Liver (tissue), 9 donors: ENCODE data around the gene CATSPER3. TPM values are rescaled to one million over a fixed set of nuclear protein-coding genes. Genes with fewer than 3 reads are reported as not detected.

Experiments used
- DNase-seq: peaks from one replicate; pipeline ENCODE4 v3.0.0-alpha.2; 2017; ENCODE audit warnings: low spot score
- H3K27ac ChIP-seq, 2 donors: one replicate each; pipeline ENCODE4 v1.7.0; 2013; ENCODE audit warnings: inconsistent platforms in 2 of 2, low read length in 2 of 2, control low read depth in 1 of 2, low read depth in 1 of 2, mild to moderate bottlenecking in 1 of 2
- H3K27me3 ChIP-seq, 4 donors: one replicate each; pipeline versions ENCODE4 v1.6.1 to v1.7.0; 2013; ENCODE audit warnings: low read length in 3 of 4, inconsistent platforms in 1 of 4, mild to moderate bottlenecking in 1 of 4, moderate library complexity in 1 of 4; ENCODE audit not compliant: control insufficient read depth in 4 of 4, insufficient read depth in 4 of 4
- H3K36me3 ChIP-seq, 4 donors: one replicate each; pipeline versions ENCODE4 v1.6.1 to v1.7.0; 2013; ENCODE audit warnings: low read length in 3 of 4, mild to moderate bottlenecking in 3 of 4, low read depth in 1 of 4, moderate library complexity in 1 of 4; ENCODE audit not compliant: control insufficient read depth in 4 of 4, insufficient read depth in 3 of 4
- H3K4me1 ChIP-seq, 4 donors: one replicate each; pipeline versions ENCODE4 v1.6.1 to v1.7.0; 2013; ENCODE audit warnings: low read length in 3 of 4, mild to moderate bottlenecking in 3 of 4, moderate library complexity in 1 of 4; ENCODE audit not compliant: control insufficient read depth in 4 of 4, insufficient read depth in 4 of 4
- H3K4me3 ChIP-seq, 3 donors: one replicate each; pipeline versions ENCODE4 v1.6.1 to v1.7.0; 2013; ENCODE audit warnings: low read length in 3 of 3, control low read depth in 1 of 3, low read depth in 1 of 3, mild to moderate bottlenecking in 1 of 3
- H3K9ac ChIP-seq, 2 donors: one replicate each; pipeline ENCODE4 v1.7.0; 2013; ENCODE audit warnings: low read length in 2 of 2, mild to moderate bottlenecking in 2 of 2, moderate library complexity in 2 of 2, control low read depth in 1 of 2, low read depth in 1 of 2
- H3K9me3 ChIP-seq, 4 donors: one replicate each; pipeline versions ENCODE4 v1.6.1 to v1.7.0; 2013; ENCODE audit warnings: low read length in 3 of 4; ENCODE audit not compliant: control insufficient read depth in 4 of 4
- EGR1 ChIP-seq, 2 donors: IDR thresholded peaks; 2 replicates each; pipeline ENCODE4 v1.6.1; 2016 to 2018; ENCODE audit warnings: antibody characterized with exemption in 2 of 2, low read depth in 2 of 2
- FOXA1 ChIP-seq: IDR thresholded peaks from 2 replicates; pipeline ENCODE4 v1.6.1; 2016; ENCODE audit warnings: antibody characterized with exemption
- FOXA2 ChIP-seq: IDR thresholded peaks from 2 replicates; pipeline ENCODE4 v1.6.1; 2016; ENCODE audit warnings: antibody characterized with exemption
- GABPA ChIP-seq, 2 donors: IDR thresholded peaks in 1 of 2; conservative IDR thresholded peaks in 1 of 2; 2 replicates each; pipeline ENCODE4 v1.6.1; 2016; ENCODE audit warnings: antibody characterized with exemption in 2 of 2, mild to moderate bottlenecking in 1 of 2, moderate library complexity in 1 of 2
- HNF4G ChIP-seq: IDR thresholded peaks from 2 replicates; pipeline ENCODE4 v1.6.1; 2016; ENCODE audit warnings: antibody characterized with exemption
- JUND ChIP-seq, 2 donors: IDR thresholded peaks; 2 replicates each; pipeline ENCODE4 v1.6.1; 2016; ENCODE audit warnings: antibody characterized with exemption in 2 of 2
- NR2F2 ChIP-seq: IDR thresholded peaks from 2 replicates; pipeline ENCODE4 v1.6.1; 2016; ENCODE audit warnings: antibody characterized with exemption
- RAD21 ChIP-seq, 2 donors: IDR thresholded peaks; 2 replicates each; pipeline ENCODE4 v1.6.1; 2016; ENCODE audit warnings: antibody characterized with exemption in 2 of 2, mild to moderate bottlenecking in 2 of 2
- REST ChIP-seq: IDR thresholded peaks from 2 replicates; pipeline ENCODE4 v1.6.1; 2016; ENCODE audit warnings: antibody characterized with exemption, mild to moderate bottlenecking
- RXRA ChIP-seq, 2 donors: IDR thresholded peaks; 2 replicates each; pipeline ENCODE4 v1.6.1; 2017 to 2018; ENCODE audit warnings: antibody characterized with exemption in 2 of 2, mild to moderate bottlenecking in 1 of 2
- SP1 ChIP-seq: IDR thresholded peaks from 2 replicates; pipeline ENCODE4 v1.6.1; 2018; ENCODE audit warnings: antibody characterized with exemption, mild to moderate bottlenecking
- TAF1 ChIP-seq: conservative IDR thresholded peaks from 2 replicates; pipeline ENCODE4 v1.6.1; 2016; ENCODE audit warnings: antibody characterized with exemption, mild to moderate bottlenecking
- YY1 ChIP-seq: IDR thresholded peaks from 2 replicates; pipeline ENCODE4 v1.6.1; 2016; ENCODE audit warnings: antibody characterized with exemption, mild to moderate bottlenecking
- WGBS: extraction: QIAGEN DNeasy Blood & Tissue Kit; methylation state at CpG from one replicate; pipeline ENCODE4 v1.1.7; 2013; 5-methylcytosine and 5-hydroxymethylcytosine counted together
- polyA plus RNA-seq, 2 donors: library from polyadenylated mRNA; stranded (reverse) in 1 of 2; unstranded in 1 of 2; fragments of 200-250 nt in 1 of 2; fragments of >200 nt in 1 of 2; fragmentation: Nextera tagmentation in 1 of 2; extraction: Ambion mirVana in 1 of 2; gene quantifications; one replicate each; pipeline versions ENCODE4 v1.2.1 to v1.2.3, GENCODE V29; 2013 to 2015
- total RNA-seq, 2 donors: library from RNA; depleted of rRNA; stranded (reverse); fragments of >200 nt; gene quantifications; one replicate each; pipeline ENCODE4 v1.2.3, GENCODE V29; 2014
- TF ChIP-seq, protein P1 (sequence below): IDR thresholded peaks from 2 replicates; pipeline ENCODE4 v1.6.1; 2016; ENCODE audit warnings: antibody characterized with exemption
- TF ChIP-seq, protein P2 (sequence below): fragments of 150-350 bp; IDR thresholded peaks from 2 replicates; pipeline ENCODE4 v1.5.1; 2017; ENCODE audit warnings: improper control_type of control experiment, low read depth, low read length; ENCODE audit not compliant: missing input control
- TF ChIP-seq, protein P3 (sequence below): IDR thresholded peaks from 2 replicates; pipeline ENCODE4 v1.6.1; 2016; ENCODE audit warnings: antibody characterized with exemption
- donor health status: healthy.
- donor health status: healthy.
- donor health status: healthy.
- donor health status: healthy.
- donor health status: healthy.

Gene CATSPER3
- total and polyA plus RNA-seq, 4 donors = 0.28 to 0.37 (median 0.34) TPM

GRCh38 chr5:135034236-135034962, 66.7 kb downstream of the CATSPER3 start:
- H3K4me3 ChIP-seq = peak overlapping the region in 1 of 3 donors; percentile 49
- H3K9me3 ChIP-seq = peaks cover 0 to 6% (median 0%) of the 10 kb centered on the region in 4 donors
- H3K4me1 ChIP-seq = peaks cover 24 to 40% (median 28%) of the 10 kb centered on the region in 4 donors
- no peak for TF ChIP-seq SP1
- TF ChIP-seq TAF1 = no peak
- TF ChIP-seq RXRA (IDR thresholded peaks at IDR 0.05) = no peak
- TF ChIP-seq FOXA2 = no peak
- TF ChIP-seq, protein P1, sequence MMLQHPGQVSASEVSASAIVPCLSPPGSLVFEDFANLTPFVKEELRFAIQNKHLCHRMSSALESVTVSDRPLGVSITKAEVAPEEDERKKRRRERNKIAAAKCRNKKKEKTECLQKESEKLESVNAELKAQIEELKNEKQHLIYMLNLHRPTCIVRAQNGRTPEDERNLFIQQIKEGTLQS = no peak
- TF ChIP-seq YY1 = no peak
- no peak for TF ChIP-seq FOXA1
- no peak overlapping the region for H3K9ac ChIP-seq
- no peak overlapping the region for H3K27ac ChIP-seq
- DNase-seq = no peak
- no peaks in the 10 kb centered on the region for H3K36me3 ChIP-seq
- 8% methylated on average over 64 of the region's 65 CpGs for WGBS
- peaks cover 15 to 53% (median 29%) of the 10 kb centered on the region in 4 donors for H3K27me3 ChIP-seq

DNA sequence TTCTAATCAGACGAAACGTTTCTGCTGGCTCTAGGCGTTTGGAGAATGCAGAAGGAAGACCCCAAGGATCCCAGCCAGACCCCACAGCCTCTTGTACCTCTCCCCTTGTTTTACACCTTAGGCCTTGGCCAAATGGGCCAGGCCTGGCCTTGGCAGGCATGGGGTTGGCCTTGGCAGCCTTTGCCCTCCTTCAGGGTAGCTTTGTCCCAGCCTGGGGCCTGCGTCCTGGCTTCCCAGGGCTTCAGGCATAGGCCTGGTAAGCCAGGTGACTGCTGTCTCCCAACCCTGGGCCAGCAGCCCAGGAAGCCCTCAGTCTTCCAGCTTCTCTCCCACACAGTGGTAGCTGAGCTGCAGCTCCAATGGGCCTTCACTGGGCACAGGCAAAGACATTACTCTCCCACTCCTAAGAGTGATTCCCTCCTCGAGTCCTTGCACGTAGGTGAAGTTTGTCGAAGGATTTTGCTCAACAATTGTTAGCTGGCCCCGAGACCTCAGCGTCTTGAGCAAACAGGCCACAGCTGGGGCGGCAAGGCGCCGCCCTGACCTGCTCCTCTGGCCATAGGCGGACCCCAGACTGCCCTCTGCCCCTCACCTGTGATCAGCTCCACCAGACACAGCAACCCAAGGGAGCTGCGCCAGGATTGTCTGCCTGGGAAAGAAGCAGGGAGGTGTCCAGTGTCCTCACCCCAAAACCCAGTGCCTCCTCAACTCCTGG, 67.4 kb downstream of the CATSPER3 start:
- peaks cover 28 to 46% (median 29%) of the 10 kb centered on the region in 4 donors for H3K4me1 ChIP-seq
- WGBS = 68% methylated on average over 14 of the region's 14 CpGs
- DNase-seq = no peak

DNA sequence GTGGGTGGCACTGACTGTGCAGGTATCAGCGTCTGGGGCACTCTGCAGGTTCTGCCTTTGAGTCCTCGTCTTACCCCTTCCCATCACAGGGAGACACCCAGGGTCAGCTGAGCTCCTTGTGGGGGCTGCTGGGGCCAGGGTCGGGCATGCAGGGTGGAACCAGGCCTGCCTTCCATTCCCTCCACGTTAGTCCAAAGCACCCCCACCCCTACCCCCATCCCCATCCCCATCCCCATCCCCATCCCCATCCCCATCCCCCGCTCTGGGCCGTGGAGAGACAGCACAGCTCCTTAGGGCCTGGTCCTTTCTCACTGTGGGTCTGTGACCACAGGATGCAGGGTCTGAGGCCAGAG, 67.9 kb downstream of the CATSPER3 start:
- Histone ChIP-seq H3K4me3 (no peak overlapping the region), H3K36me3 (no peaks in the 10 kb centered on the region), H3K27me3 (peaks cover 17 to 47% (median 31%) of the 10 kb centered on the region in 4 donors), H3K9me3 (peaks cover 0 to 4% (median 0%) of the 10 kb centered on the region in 4 donors), H3K4me1 (peaks cover 24 to 44% (median 27%) of the 10 kb centered on the region in 4 donors), H3K27ac (no peak overlapping the region), H3K9ac (no peak overlapping the region)
- 53% methylated on average over 6 of the region's 6 CpGs for WGBS
- DNase-seq = no peak
- TF ChIP-seq RAD21 (IDR thresholded peaks at IDR 0.05) (no peak), FOXA2 (no peak), NR2F2 (no peak), TAF1 (no peak), REST (no peak), YY1 (no peak), JUND (IDR thresholded peaks at IDR 0.05) (no peak)
- TF ChIP-seq, protein P2, sequence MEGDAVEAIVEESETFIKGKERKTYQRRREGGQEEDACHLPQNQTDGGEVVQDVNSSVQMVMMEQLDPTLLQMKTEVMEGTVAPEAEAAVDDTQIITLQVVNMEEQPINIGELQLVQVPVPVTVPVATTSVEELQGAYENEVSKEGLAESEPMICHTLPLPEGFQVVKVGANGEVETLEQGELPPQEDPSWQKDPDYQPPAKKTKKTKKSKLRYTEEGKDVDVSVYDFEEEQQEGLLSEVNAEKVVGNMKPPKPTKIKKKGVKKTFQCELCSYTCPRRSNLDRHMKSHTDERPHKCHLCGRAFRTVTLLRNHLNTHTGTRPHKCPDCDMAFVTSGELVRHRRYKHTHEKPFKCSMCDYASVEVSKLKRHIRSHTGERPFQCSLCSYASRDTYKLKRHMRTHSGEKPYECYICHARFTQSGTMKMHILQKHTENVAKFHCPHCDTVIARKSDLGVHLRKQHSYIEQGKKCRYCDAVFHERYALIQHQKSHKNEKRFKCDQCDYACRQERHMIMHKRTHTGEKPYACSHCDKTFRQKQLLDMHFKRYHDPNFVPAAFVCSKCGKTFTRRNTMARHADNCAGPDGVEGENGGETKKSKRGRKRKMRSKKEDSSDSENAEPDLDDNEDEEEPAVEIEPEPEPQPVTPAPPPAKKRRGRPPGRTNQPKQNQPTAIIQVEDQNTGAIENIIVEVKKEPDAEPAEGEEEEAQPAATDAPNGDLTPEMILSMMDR = no peak
- TF ChIP-seq, protein P1 = no peak

More for the DNA sequence above, 67.4 kb downstream of the CATSPER3 start:
- no peak overlapping the region for H3K4me3 ChIP-seq
- no peaks in the 10 kb centered on the region for H3K36me3 ChIP-seq
- no peak overlapping the region for H3K27ac ChIP-seq
- TF ChIP-seq NR2F2 (no peak), EGR1 (IDR thresholded peaks at IDR 0.05; ENCODE audit: low read depth in 2 of 2) (no peak), GABPA (IDR thresholded peaks at IDR 0.05 in 1 of 2, conservative IDR thresholded peaks at IDR 0.05 in 1 of 2) (no peak), FOXA1 (no peak), RAD21 (IDR thresholded peaks at IDR 0.05) (no peak), HNF4G (no peak), SP1 (no peak), YY1 (no peak), RXRA (IDR thresholded peaks at IDR 0.05) (no peak), TAF1 (no peak)
- TF ChIP-seq, protein P2 = no peak
- TF ChIP-seq, protein P3, sequence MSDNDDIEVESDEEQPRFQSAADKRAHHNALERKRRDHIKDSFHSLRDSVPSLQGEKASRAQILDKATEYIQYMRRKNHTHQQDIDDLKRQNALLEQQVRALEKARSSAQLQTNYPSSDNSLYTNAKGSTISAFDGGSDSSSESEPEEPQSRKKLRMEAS = no peak
- H3K27me3 ChIP-seq = peaks cover 17 to 47% (median 31%) of the 10 kb centered on the region in 4 donors
- H3K9me3 ChIP-seq = peaks cover 0 to 4% (median 0%) of the 10 kb centered on the region in 4 donors
- no peak overlapping the region for H3K9ac ChIP-seq
